GM10248 (cell line): Measurements from ENCODE around the gene CSNK1G1.
"Not testable (repeated sequence)": the region's sequence is repeated elsewhere in the genome, so short reads cannot be mapped to it uniquely, and the experiment has no call there.

Source experiments
- CTCF ChIA-PET: fragments of 300-600 bp; sonication (Branson Sonifier 250); formaldehyde crosslinking; extraction: SDS; loops from one replicate; lab custom pipeline; 2021; ENCODE audit warnings: antibody characterized with exemption; lab: Yijun Ruan, JAX
- POLR2A ChIA-PET: fragments of 350-650 bp; sonication (Branson Sonifier 250); formaldehyde crosslinking; extraction: SDS; loops from one replicate; lab custom pipeline; 2020; ENCODE audit warnings: antibody characterized with exemption; lab: Yijun Ruan, JAX
- DNase-seq: peaks from one replicate; pipeline ENCODE4 v3.0.0; 2012; ENCODE audit errors: extremely low spot score
- TF ChIP-seq, protein P1 (sequence below): IDR thresholded peaks from 2 replicates; pipeline ENCODE4 v1.5.1; 2012; ENCODE audit warnings: mild to moderate bottlenecking, low read depth; ENCODE audit errors: extremely low read depth, missing control alignments, control extremely low read depth

Gene CSNK1G1

GRCh38 chr15:64355944-64356709 is at the start of gene CSNK1G1:
CSNK1G1 (minus strand) TSS chr15:64356173; CDS start chr15:64300499, 55,674 bp downstream.
- peak; percentile 94 for DNase-seq
- ChIA-PET CTCF (interaction anchor here (1.4 to 2.2 kb wide), 2 partner anchors 11 to 13 kb away, joined by 3 to 6 read pairs; no protein-coding TSS in a partner anchor), POLR2A (no interaction called here)
- TF ChIP-seq, protein P1, sequence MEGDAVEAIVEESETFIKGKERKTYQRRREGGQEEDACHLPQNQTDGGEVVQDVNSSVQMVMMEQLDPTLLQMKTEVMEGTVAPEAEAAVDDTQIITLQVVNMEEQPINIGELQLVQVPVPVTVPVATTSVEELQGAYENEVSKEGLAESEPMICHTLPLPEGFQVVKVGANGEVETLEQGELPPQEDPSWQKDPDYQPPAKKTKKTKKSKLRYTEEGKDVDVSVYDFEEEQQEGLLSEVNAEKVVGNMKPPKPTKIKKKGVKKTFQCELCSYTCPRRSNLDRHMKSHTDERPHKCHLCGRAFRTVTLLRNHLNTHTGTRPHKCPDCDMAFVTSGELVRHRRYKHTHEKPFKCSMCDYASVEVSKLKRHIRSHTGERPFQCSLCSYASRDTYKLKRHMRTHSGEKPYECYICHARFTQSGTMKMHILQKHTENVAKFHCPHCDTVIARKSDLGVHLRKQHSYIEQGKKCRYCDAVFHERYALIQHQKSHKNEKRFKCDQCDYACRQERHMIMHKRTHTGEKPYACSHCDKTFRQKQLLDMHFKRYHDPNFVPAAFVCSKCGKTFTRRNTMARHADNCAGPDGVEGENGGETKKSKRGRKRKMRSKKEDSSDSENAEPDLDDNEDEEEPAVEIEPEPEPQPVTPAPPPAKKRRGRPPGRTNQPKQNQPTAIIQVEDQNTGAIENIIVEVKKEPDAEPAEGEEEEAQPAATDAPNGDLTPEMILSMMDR = peak; percentile 32

- POLR2A ChIA-PET = no interaction called here
- CTCF ChIA-PET = no interaction called here
- DNase-seq = no peak
- TF ChIP-seq, protein P1 = no peak
Measured at GRCh38 chr15:64400583-64400982, 44.6 kb upstream of the CSNK1G1 start.

GRCh38 chr15:64398575-64398974 is 42.6 kb upstream of the CSNK1G1 start:
- TF ChIP-seq, protein P1 = no peak
- POLR2A ChIA-PET = no interaction called here
- no peak for DNase-seq
- CTCF ChIA-PET = interaction anchor here (0.9 to 1.6 kb wide), 4 partner anchors 11 to 15 kb away, joined by 3 to 9 read pairs (median 4); partner anchors contain the start of gene TRIP4

- TF ChIP-seq, protein P1 = no peak
- POLR2A ChIA-PET = no interaction called here
- DNase-seq = no peak
- CTCF ChIA-PET = no interaction called here
Measured at GRCh38 chr15:64396789-64397188, 40.8 kb upstream of the CSNK1G1 start.

GRCh38 chr15:64392471-64392870 is 36.5 kb upstream of the CSNK1G1 start:
- DNase-seq, CTCF ChIA-PET, POLR2A ChIA-PET: not testable (repeated sequence)

GRCh38 chr15:64389036-64389435 is 33.1 kb upstream of the CSNK1G1 start:
- TF ChIP-seq, protein P1 = no peak
- POLR2A ChIA-PET = no interaction called here
- CTCF ChIA-PET = no interaction called here
- no peak for DNase-seq
